Pulmonary artery endothelial cell (primary cell): ENCODE data around the gene CA12. TPM values are rescaled to one million over a fixed set of nuclear protein-coding genes. Genes with fewer than 3 reads are reported as not detected.
"Not testable (repeated sequence)": the region's sequence is repeated elsewhere in the genome, so short reads cannot be mapped to it uniquely, and the experiment has no call there.

ENCODE experiments used
- DNase-seq: peaks from one replicate; pipeline ENCODE4 v3.0.0-alpha.2; 2011; ENCODE audit warnings: low read depth, low spot score
- total RNA-seq: library from RNA; depleted of rRNA; stranded (reverse); fragments of >200 nt; gene quantifications from 2 replicates; pipeline ENCODE4 v1.2.3, GENCODE V29; 2014

Gene CA12
- total RNA-seq, 1 donor from 2014 or later: 2.0 TPM

DNA sequence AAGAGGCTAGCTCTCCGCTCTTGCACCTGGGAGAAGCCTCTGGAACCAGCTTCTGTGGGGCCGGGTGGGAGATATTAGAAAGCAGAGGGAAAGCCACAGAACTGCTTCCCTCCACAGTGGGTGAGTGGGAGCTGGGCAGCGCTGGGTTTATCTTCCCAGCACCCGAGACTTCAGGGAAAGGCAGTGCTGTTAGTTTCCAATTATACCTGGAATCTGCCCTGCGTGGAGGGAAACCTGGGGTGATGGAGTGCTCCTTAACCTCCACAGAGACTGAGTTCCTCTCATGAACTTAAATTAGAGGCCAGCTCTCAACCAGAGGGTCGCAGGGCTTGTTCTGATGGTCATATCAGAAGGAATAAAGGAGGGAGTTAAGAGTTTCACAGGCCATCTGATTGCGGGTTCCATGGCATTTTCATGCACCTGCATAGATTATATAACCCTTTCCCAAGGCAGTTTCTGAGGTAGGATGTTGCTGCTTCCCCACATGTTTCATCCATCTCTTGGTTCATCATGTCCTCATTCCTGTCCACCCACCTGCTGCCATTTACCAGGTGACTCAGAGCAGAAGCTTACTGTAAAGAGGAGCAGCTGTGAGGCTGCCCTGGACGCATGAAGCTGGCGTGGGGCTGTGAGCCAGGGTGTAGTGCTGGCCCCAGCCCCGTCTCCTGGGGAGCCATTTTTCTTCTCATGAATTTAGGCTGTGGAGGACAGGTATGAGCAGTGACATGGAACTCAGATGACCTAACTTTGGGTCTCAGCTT is 42.5 kb downstream of the CA12 start:
- DNase-seq: no peak

DNA sequence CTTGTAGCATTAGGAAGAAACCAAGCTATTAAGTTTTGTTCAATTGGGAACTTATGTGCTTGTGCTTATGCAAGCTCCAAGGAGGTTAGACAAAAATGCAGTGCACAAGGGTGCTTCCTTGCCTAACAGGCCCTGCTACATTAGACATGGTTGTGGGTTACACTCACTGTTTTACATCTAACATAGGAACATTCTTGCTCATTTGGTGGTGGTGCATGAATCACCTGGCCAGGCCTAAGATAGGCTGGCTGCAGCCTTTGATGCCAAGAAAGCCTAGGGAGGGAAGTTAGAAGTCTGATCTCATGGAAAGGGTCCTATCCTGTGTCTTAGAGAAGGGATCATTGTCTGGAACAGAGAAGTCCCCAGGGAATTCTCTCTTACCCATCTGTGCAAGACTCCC is 43.5 kb downstream of the CA12 start:
- DNase-seq: no peak

DNA sequence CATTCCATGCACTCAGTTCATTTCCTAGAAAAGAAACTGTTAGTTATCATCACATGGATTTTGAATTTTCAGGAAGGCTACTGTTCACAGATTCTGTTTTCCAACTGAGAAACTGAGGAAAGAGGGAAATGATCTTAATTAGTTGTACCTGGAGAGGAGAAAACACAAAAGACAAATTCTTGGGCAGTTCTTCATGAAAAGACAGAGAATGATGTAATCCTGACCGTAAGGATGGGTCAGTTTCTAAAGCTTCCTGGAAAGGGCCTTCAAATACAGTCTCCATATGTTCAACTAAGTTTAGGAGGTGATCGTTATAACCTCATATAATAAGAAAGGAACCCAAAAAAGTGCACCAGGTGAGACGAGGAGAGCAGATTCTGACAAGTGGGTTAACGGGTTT is 44.6 kb downstream of the CA12 start:
- DNase-seq: no peak

DNA sequence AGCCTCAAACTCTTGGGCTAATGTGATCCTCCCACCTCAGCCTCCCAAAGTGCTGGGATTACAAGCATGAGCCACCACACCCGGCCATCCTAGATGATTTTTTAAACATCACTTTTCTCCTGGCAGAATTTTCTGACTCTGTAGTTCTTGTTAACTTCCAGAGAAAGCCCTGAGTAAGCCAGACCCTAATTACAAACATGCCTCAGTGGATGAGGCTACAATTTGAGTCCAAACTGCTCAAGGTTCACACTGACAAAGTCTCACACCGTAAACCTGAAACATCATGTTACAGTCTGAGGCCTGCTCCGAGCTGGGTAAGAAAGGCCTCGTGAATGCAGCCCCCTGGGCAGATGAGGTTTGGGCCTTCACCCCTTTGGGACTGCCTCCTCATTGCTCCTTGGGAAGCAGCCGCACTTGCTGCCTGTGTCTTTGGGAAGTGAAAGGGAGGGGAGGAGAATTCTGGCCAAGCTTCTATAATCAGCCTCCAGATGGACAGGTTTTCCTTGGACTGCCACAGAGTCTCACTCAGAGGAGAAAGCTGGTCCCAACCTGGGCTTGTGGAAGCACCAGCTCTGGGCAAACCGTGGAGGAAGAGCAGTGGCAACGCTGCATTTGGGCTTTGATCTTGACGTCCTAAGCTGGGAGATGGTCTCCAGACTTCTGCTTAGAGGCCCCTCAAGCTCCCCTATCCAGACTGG is 46.0 kb downstream of the CA12 start:
- no peak for DNase-seq

DNA sequence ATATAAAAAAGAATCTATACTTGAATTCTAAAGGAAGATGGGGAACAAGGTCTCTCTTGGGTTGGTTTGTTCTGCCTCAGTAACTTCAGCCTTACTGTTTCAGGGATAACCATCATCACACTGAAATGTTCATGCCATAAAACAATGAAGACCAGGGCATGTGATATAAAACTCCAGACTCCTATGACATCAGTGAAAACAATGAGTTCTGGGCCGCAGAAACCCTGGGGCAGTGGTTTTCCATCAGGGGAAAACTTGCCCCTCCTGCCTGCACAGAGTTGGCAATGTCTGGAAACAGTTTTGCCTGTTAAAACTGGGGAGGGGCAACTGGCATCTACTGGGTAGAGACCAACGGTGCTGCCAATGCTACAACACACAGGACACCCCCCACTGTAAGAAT is 46.8 kb downstream of the CA12 start:
- DNase-seq: no peak

DNA sequence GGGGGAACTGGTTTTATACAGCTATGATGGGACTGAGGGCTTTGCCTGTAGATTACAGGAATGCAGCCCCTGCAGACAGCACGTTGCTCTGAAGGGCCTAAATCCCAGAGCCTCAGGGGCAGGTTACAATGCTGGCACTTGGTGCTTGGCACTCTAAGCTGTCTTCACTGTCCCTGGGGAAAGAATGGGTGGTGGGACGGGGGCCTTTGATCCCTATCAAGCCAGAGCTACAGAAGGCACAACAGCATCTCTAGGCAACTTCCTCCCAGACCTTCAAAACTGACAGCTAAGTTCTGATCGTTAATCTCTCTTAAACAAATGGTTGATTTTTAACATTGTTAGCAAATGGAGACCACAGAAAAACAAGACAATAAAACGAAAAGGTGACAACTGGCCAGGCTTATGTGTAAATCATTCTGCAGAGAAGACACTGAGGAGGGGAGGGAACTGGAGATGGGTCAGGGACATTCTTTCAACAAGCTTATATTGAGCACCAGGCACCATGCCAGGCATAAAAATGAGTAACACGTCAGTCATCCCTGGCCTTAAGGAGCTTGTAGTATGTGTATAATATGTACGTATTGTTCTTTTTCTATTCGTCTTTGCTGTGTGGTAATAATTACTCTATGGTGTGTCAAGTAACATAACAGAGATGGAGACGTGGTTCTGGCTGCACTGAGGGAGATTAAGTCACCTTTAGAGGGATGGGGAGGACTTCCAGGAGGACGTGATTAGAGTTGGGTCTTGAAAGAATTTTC is 49.1 kb downstream of the CA12 start:
- peak; percentile 60 for DNase-seq

DNA sequence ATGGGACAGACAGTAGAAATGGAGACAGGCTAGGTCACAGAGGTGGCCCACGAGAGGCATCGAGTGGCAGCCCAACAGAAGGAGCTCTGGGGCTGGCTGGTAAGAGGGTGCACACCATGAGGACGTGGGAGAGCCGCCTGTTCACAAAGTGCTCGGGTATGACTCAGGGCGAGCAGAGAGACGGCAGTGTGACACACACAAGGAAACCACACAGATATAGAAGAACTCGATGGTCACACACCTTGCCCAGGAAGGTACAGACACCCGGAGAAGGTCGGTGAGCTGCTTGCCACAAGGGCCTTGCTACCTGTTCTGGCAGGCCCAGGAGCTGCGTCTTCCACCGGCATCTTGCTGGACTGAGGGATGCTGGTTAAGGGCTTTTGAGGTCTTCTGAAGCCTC is 50.2 kb downstream of the CA12 start:
- no peak for DNase-seq

DNA sequence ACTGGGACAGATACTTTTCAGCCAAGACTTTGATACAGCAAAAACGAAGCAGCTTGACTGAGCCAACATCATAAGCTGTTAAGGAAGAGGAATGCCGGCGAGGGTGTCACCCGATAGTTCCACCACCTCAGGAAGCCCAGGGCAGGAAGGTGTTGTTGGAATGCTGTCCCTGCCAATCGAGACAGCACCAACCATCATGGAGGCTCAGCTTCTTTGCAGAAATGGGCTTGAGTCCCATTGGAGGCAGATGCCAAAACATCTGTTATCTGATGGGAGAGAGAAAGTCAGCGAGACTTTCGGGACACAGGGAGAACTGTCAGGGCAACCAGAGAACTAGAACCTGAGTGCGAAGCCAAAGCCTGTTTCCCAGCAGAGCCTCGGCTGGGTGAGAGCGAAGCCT is 50.7 kb downstream of the CA12 start:
- no peak for DNase-seq

DNA sequence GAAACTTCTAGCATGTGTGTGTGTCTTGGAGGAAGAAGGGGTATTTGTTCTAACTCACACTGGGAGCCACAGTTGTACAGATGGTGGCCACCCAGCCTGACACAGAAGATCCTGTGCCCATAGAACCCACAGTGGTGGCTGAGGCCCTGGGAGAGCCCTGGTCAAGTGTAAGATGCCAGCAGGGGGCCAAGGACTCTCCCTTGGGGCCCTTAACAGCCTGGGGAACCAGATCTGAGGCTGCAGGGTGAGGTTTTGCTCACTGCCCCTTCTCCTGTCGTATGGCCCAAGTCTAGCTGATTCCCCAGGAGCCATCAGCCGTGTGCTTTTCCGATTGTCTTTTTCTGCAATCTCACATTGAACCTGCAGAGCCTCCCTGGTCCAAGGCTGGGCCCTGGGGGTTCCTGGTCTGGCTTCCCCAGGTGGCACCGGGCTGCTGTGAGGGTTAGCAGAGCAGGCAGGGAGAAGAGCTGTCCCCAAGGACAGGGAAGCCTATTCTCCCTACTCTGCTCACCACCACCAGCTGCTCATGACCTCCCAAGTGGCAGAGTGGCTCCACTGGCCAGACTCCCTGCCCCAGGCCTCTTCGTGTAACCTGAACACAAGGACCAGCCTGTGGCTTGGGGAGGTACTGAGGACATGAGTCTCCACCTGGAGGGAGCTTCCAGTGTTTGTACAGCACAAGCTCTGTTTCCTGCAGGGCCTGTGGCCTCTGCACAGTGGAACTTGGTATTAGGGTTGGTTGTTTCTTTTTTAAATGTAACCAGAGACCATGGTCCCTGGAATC is 51.9 kb downstream of the CA12 start:
- DNase-seq: no peak

DNA sequence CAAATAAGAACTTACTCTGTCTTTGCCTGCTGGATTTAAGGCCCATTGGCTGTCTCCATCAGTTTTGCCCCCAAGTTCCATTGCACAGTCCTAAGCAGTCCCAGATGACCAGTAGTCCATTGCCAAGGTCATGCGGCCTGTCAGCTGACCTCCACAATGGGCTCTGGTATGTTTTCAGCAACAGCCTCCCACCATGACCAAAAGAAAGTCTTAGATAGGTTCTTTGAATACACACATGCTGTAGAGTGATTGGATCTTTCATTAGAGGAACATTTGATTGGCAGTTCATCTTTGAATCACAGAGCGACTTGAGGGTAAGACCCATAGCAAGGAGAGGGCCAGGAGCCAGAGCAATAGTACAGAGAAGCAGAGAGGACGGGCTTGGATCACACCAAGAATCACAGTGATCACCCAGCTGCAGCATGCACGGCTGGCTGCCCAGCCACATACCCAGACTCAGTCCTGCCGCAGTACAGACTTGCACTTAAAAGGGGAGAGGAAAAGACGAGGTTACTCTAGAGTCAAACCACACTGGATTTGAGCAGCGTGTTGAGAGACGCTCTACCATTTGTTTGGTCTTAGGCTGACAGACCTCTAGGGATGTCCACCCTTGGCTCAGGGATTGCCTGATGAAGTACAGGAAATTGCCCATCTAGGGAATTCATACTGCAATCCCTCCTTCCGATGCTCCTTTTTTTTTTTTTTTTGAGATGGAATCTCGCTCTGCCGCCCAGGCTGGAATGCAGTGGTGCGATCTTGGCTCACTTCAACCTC is 53.8 kb downstream of the CA12 start:
- DNase-seq: no peak

DNA sequence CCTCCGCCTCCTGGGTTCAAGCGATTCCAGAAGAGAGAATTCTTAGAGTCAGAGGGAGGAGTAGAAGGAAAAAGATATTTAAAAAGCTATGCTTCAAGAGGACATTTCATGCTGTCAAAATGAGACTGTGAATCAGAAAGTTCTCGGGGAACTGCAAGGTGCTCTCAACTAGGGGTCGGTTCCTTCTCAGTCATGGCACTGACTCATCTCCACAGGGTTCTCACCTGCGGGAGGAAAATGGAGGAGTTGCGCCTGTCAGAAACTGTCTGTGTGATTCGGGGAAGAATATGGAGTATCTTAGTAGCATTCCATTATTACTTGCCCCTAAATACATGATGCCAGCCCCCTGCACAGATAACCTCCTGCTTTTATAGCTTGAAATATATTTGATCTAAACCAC is 56.9 kb downstream of the CA12 start:
- DNase-seq: no peak

DNA sequence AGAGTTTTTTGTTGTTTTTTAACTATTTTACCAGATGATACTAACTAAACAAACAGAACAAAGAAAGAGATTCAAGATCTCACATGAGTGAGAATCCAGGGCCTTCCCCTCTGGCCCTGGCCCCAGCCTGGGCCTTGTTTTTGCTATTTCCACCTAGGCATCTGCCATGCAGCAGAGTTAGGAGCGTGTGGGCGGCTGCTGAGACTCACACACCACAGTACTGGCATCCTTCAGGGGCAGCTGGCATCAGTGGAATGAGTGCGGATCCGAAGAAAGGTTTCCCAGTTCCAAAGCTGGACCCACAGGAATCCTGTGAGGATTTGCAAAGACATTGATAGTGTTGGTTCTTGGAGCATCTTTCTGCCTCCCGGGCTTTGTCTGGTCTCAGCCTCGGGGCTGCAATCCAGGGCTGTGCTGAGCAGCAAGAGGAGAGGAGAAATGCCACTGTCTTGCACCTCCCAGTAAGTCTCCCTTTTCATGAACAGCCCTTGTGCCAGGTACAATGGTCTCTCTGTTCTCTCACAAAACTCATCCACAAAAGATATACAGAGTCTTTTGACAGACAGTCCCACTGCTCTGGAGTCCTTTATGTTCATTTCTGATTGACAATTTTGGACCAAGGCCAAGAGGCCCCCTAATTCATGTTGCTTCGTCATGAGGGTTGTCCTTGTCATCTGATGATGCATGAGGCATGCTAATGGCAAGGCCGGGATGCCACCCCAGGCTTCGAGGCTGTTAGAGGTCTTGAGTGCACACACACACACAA is 57.7 kb downstream of the CA12 start:
- no peak for DNase-seq

DNA sequence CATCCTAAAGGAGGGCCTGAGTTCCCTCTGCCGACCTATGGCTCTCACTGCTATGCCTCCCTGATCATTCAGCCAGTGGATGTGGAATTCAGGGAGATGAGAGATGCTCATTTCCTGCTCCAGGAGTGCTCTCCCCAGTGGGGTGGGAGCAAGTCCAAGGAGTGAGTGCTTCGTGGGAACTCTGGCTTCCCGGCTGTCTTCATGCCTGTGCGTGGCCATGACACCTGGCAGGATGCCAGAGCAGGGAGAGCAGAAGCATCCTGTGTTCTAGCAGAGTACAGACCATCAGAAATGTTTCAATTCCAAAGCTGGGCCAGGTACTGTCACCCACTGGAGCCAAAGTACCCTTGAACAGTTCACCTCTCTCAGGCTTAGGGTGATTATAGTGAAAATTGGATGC is 59.1 kb downstream of the CA12 start:
- no peak for DNase-seq

DNA sequence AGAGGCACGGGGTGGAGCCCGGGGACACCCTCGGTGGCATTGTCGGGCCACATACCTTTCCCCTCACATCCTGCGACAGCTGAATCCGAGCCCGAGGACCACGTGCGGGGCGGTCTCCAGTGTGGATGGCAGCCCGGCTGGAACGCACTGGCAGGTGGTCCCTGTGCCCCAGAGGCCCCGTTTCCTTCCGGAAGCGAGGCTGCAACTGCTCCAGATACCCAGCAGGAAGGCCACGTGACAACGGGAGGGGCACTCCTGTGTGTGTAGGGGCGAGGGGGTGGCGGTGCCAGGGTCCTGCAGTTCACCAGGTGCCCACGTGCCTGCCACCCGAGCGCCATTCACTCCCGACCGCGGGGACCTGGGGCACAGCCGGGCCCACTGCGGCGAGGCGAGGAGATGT is 60.2 kb downstream of the CA12 start:
- no peak for DNase-seq

DNA sequence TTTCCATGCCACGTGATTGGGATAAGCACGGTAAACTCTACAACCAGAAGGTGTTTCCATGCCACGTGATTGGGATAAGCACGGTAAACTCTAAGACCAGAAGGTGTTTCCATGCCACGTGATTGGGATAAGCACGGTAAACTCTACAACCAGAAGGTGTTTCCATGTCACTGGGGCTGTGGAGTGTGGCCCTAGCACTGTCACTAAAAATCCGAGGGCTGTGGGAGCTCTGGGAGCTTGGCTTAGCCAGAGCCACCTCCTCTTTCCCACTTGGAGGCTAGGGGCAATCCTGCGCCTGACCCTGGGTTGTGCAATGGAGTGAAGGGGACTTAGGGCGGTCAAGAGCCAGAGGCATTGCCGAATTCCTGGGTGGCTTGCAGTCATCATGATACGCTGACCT is 60.7 kb downstream of the CA12 start:
- not testable (repeated sequence) for DNase-seq

DNA sequence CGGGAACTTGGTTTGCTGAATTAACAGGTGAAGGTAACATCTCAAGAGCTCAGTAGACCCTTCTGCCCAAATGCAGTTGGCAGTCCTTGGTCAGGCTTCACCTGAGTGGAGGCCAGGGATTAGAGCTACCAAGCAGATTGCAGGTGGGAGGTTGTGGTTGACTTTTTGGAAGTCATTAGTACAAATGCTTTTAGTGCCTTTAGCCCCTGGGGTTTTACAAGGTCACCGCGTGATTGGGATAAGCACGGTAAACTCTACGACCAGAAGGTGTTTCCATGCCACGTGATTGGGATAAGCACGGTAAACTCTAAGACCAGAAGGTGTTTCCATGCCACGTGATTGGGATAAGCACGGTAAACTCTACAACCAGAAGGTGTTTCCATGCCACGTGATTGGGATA is 61.2 kb downstream of the CA12 start:
- DNase-seq: not testable (repeated sequence)

DNA sequence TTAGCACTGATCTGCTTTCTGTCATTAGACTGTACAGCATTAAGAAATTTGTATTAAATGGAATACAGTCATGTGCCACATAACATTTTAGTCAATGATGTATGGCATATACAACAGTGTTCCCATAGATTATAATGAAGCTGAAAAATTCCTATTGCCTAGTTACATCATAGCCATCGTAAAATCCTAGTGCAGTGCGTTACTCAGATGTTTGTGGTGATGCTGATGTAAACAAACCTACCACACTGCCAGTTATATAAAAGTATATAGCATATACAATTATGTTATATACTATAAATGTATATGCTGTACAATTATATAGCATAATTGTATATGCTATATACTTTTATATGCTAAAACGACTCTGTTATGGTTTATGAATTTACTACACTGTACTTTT is 62.6 kb downstream of the CA12 start:
- no peak for DNase-seq

DNA sequence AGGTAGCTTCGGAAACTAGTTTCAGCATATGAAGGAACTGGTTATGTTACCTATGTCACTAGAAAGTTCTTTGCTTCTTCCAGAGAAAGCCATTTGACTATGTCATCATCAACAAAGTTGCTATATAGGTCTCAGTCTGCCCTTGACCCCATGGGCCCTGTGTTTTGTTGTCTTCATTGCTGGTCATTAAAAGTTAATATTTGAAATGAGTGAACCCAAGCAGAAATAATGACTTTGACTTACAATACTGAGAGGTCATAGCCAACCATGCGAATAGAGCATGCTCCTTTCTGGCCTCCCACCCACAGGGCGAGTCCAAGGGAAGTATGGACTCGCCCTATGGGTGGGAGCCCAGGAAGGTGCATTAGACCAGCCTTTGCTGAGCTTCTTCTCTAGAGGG is 63.3 kb downstream of the CA12 start:
- no peak for DNase-seq

DNA sequence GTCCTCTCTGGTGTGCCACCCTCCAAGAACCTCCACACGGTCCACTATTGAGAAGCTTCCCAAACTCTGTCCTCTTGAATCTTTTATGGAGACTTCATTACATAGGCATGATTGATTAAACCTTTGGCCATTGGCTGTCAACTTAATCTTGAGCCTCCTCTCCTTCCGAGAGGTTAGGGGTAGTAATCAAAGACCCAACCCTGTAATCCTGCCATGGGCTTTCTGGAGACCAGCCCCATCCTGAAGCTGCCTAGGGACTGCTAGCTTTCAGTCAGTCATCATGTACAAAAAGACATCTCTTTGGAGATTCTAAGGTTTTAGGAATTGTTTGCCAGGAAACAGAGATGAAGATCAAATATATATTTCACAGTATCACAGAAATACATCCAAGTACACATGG is 67.2 kb downstream of the CA12 start:
- no peak for DNase-seq

DNA sequence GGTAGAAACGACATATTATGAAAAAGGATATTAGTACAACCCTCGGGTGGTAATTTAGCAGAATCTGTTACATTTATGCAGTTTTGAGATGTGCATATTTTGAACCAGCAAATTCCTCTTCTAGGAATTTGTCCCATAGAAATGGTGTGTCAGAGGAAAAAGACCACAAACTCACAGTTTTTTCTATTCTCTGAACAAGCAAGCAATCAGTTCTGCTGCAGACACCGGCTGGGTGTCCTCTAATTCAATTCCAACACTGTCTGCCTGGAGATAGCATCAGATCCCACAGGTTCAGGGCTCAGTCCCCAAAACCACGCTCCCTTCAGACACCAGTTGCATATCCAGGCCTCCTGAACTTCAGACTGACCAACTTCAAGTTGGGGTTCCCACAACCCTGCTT is 67.8 kb downstream of the CA12 start:
- no peak for DNase-seq
